B cell (primary cell): ENCODE measurements around the gene PLCB1. TPM values are rescaled to one million over a fixed set of nuclear protein-coding genes. Genes with fewer than 3 reads are reported as not detected.

ENCODE experiments used
- ATAC-seq: fragments of 200-7000 bp; cut with Tn5 transposase; one replicate; pipeline ENCODE4 v1.10.0; 2021; ENCODE audit warnings: low read depth, mild to moderate bottlenecking, moderate number of reproducible peaks, moderate library complexity
- CTCF ChIA-PET: fragments of 350-600 bp; sonication (Branson Sonifier 250); formaldehyde crosslinking; loops from one replicate; lab custom pipeline; 2021; ENCODE audit warnings: antibody characterized with exemption, inconsistent platforms; lab: Charles Lee
- POLR2A ChIA-PET: fragments of 350-600 bp; sonication (Branson Sonifier 250); formaldehyde crosslinking; loops from one replicate; lab custom pipeline; 2021; ENCODE audit warnings: antibody characterized with exemption; lab: Charles Lee
- DNase-seq: peaks from one replicate; pipeline ENCODE4 v3.0.0; 2013
- H2AFZ ChIP-seq: 2 replicates; pipeline ENCODE4 v1.6.1; 2012; ENCODE audit warnings: mild to moderate bottlenecking, low read depth, low read length; ENCODE audit not compliant: insufficient read depth, poor library complexity, severe bottlenecking
- H3K27ac ChIP-seq, 2 donors: 1 replicate in 1 of 2; 2 replicates in 1 of 2; pipeline ENCODE4 v1.5.1; 2012 to 2013; ENCODE audit warnings: low read length in 2 of 2, mild to moderate bottlenecking in 2 of 2, moderate library complexity in 1 of 2
- H3K27me3 ChIP-seq, 4 experiments: fragments of 200-600 bp in 1 of 4; sonication (generic) in 1 of 4; replicated peaks in 1 of 4; 1 replicate in 2 of 4; 2 replicates in 2 of 4; pipeline versions ENCODE4 v1.6.1 to v1.7.0; 2013 to 2016; ENCODE audit warnings: low read length in 3 of 4, mild to moderate bottlenecking in 2 of 4, mixed read lengths in 1 of 4, moderate library complexity in 1 of 4; ENCODE audit not compliant: insufficient read depth in 4 of 4, control insufficient read depth in 3 of 4; ENCODE audit errors: control extremely low read depth in 1 of 4
- H3K36me3 ChIP-seq, 2 experiments: replicated peaks in 1 of 2; 1 replicate in 1 of 2; 2 replicates in 1 of 2; pipeline versions ENCODE4 v1.6.1 to v1.7.1; 2013; ENCODE audit warnings: low read length in 1 of 2; ENCODE audit not compliant: insufficient read depth in 2 of 2, control insufficient read depth in 1 of 2; ENCODE audit errors: control extremely low read depth in 1 of 2, extremely low read depth in 1 of 2
- H3K4me1 ChIP-seq, 2 donors: fragments of 200-600 bp in 1 of 2; sonication (generic) in 1 of 2; 1 replicate in 1 of 2; 2 replicates in 1 of 2; pipeline versions ENCODE4 v1.5.1 to v1.6.1; 2013 to 2017; ENCODE audit warnings: low read length in 2 of 2; ENCODE audit not compliant: control insufficient read depth in 2 of 2, insufficient read depth in 2 of 2
- H3K4me2 ChIP-seq: replicated peaks from 2 replicates; pipeline ENCODE3; 2012; ENCODE audit warnings: mild to moderate bottlenecking, low read depth, low read length; ENCODE audit not compliant: poor library complexity, severe bottlenecking
- H3K4me3 ChIP-seq, 5 experiments: fragments of 200-600 bp in 1 of 5; sonication (generic) in 1 of 5; 1 replicate in 3 of 5; 2 replicates in 2 of 5; pipeline versions ENCODE4 v1.5.1 to v1.7.0; 2011 to 2016; ENCODE audit warnings: low read length in 4 of 5, mild to moderate bottlenecking in 4 of 5, low read depth in 2 of 5, control low read depth in 1 of 5, moderate library complexity in 1 of 5; ENCODE audit not compliant: insufficient read depth in 1 of 5; ENCODE audit errors: control extremely low read depth in 1 of 5, extremely low read depth in 1 of 5
- H3K79me2 ChIP-seq: fragments of 200-600 bp; sonication (generic); one replicate; pipeline ENCODE4 v1.6.0; 2016; ENCODE audit warnings: low read length; ENCODE audit not compliant: control insufficient read depth, insufficient read depth
- H3K9ac ChIP-seq: fragments of 200-600 bp; sonication (generic); 2 replicates; pipeline ENCODE4 v1.6.1; 2017; ENCODE audit warnings: mild to moderate bottlenecking, low read length, moderate library complexity
- H3K9me3 ChIP-seq, 3 donors: one replicate each; pipeline versions ENCODE4 v1.6.1 to v1.7.1; 2013; ENCODE audit warnings: low read length in 2 of 3; ENCODE audit not compliant: control insufficient read depth in 2 of 3, insufficient read depth in 1 of 3; ENCODE audit errors: control extremely low read depth in 1 of 3
- H4K20me1 ChIP-seq: 2 replicates; pipeline ENCODE4 v1.6.0; 2012; ENCODE audit warnings: mild to moderate bottlenecking, low read length; ENCODE audit not compliant: insufficient read depth, control insufficient read depth, poor library complexity, severe bottlenecking
- H3K27ac Mint-ChIP-seq: one replicate; pipeline ENCODE4 v1.8.0; 2021; ENCODE audit warnings: mixed read lengths
- H3K27me3 Mint-ChIP-seq: one replicate; pipeline ENCODE4 v1.8.0; 2021; ENCODE audit warnings: mixed read lengths
- H3K4me1 Mint-ChIP-seq: one replicate; pipeline ENCODE4 v1.8.0; 2021; ENCODE audit warnings: mixed read lengths
- H3K4me3 Mint-ChIP-seq: one replicate; pipeline ENCODE4 v1.8.0; 2021; ENCODE audit warnings: mixed read lengths
- H3K9me3 Mint-ChIP-seq: one replicate; pipeline ENCODE4 v1.8.0; 2022; ENCODE audit warnings: mixed read lengths; ENCODE audit not compliant: insufficient read depth
- CTCF ChIP-seq: fragments of 200-600 bp; IDR thresholded peaks from one replicate; pipeline ENCODE4 v1.8.0; 2022; ENCODE audit warnings: antibody characterized with exemption, mild to moderate bottlenecking
- EZH2 ChIP-seq: IDR thresholded peaks from 2 replicates; pipeline ENCODE4 v1.6.1; 2012; ENCODE audit warnings: borderline replicate concordance, low read depth, mild to moderate bottlenecking, moderate library complexity, low read length; ENCODE audit not compliant: insufficient read depth, poor library complexity, severe bottlenecking
- WGBS: methylation state at CpG from one replicate; pipeline ENCODE4 v1.1.5; 2013; ENCODE audit warnings: missing lambda C conversion rate; ENCODE audit not compliant: insufficient coverage; 5-methylcytosine and 5-hydroxymethylcytosine counted together
- intact Hi-C: fragments of 100-400 bp; cut with micrococcal nuclease; formaldehyde crosslinking; loops from one replicate; pipeline ENCODE4 v1.10.0; 2022
- polyA plus RNA-seq: library from polyadenylated mRNA; depleted of rRNA; stranded (reverse); fragments of >200 nt; gene quantifications from 2 replicates; pipeline ENCODE4 v1.2.3, GENCODE V29; 2012
- total RNA-seq, 2 donors: library from RNA; stranded (reverse); fragments of 120-200 nt in 1 of 2; gene quantifications; 1 replicate in 1 of 2; 2 replicates in 1 of 2; pipeline versions ENCODE4 v1.2.3 to v1.2.4, GENCODE V29; 2013 to 2022

PLCB1 gene
- total and polyA plus RNA-seq, 2 donors (not counting 1 experiment from before 2014, with no cell fraction given) = 0.18 to 0.47 TPM

- no peaks in the 10 kb centered on the region for H3K4me1 ChIP-seq
- H3K27ac Mint-ChIP-seq = no peak overlapping the region
- H2AFZ ChIP-seq = no peak overlapping the region
- no peaks in the 10 kb centered on the region for H3K36me3 ChIP-seq
- no peaks in the 10 kb centered on the region for H3K9me3 Mint-ChIP-seq
- no peaks in the 10 kb centered on the region for H3K79me2 ChIP-seq
- ChIA-PET CTCF (no interaction called here), POLR2A (no interaction called here)
- peaks cover 0 to 3% (median 0%) of the 10 kb centered on the region in 3 donors for H3K9me3 ChIP-seq
- no peak overlapping the region for H3K4me3 ChIP-seq
- no peak overlapping the region for H3K4me3 Mint-ChIP-seq
- TF ChIP-seq EZH2 (no peak), CTCF (no peak)
- no peak for DNase-seq
- 82% methylated on average over 3 of the region's 4 CpGs for WGBS
- H3K27me3 Mint-ChIP-seq = no peaks in the 10 kb centered on the region
- H4K20me1 ChIP-seq = no peaks in the 10 kb centered on the region
- H3K27ac ChIP-seq = no peak overlapping the region
- H3K4me1 Mint-ChIP-seq = no peaks in the 10 kb centered on the region
- ATAC-seq = no peak
- no peak overlapping the region for H3K9ac ChIP-seq
- intact Hi-C loops = no loop called here
- no peaks in the 10 kb centered on the region for H3K27me3 ChIP-seq
- no peak overlapping the region for H3K4me2 ChIP-seq
Measured at GRCh38 chr20:8815208-8815607, 683.1 kb downstream of the PLCB1 start.

DNA sequence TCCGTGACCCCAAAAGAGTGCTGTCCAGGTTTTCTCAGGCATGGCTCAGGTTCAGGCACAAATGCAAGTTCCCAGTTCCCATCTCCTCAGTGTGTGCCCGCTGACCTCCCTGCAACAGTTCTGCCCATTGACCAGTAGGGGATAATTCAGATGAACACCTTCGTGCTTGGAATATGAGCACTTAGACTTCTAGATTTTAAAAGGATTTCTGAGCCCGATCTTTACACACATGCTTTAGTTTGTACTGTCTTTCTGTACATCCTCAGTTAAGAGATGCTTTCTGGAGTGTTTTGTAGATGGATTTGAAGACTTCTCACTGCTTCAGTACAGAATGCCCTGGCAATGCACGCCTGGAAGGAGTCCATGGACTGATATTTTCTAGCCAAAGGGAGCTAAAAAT is 697.2 kb downstream of the PLCB1 start:
- no peak overlapping the region for H3K27ac Mint-ChIP-seq
- 100% methylated on average over 2 of the region's 5 CpGs for WGBS
- H3K9me3 Mint-ChIP-seq = no peaks in the 10 kb centered on the region

More for the DNA sequence above, 697.2 kb downstream of the PLCB1 start:
- H3K27me3 ChIP-seq = no peaks in the 10 kb centered on the region
- no peaks in the 10 kb centered on the region for H3K36me3 ChIP-seq
- no peak for TF ChIP-seq CTCF
- no peak for TF ChIP-seq EZH2
- no peaks in the 10 kb centered on the region for H3K27me3 Mint-ChIP-seq
- no peaks in the 10 kb centered on the region for H3K4me1 Mint-ChIP-seq
- intact Hi-C loops = no loop called here
- no peak overlapping the region for H3K9ac ChIP-seq
- H3K4me2 ChIP-seq = no peak overlapping the region
- H3K4me3 ChIP-seq = no peak overlapping the region
- no peaks in the 10 kb centered on the region for H4K20me1 ChIP-seq
- no peak for DNase-seq
- CTCF ChIA-PET = interaction anchor here (1.2 kb wide), 1 partner anchor 25 kb away, joined by 4 read pairs; no protein-coding TSS in a partner anchor
- H3K27ac ChIP-seq = no peak overlapping the region
- H3K79me2 ChIP-seq = no peaks in the 10 kb centered on the region
- POLR2A ChIA-PET = no interaction called here
- no peak for ATAC-seq
- H3K4me1 ChIP-seq = no peaks in the 10 kb centered on the region
- peaks cover 0 to 1% (median 0%) of the 10 kb centered on the region in 3 donors for H3K9me3 ChIP-seq
- H3K4me3 Mint-ChIP-seq = no peak overlapping the region
- H2AFZ ChIP-seq = no peak overlapping the region
